ENCODE results near the gene BMPER. TPM values are rescaled to one million over a fixed set of nuclear protein-coding genes. Genes with fewer than 3 reads are reported as not detected.

Gene BMPER
- polyA plus RNA-seq, 1 experiment = 8.8 TPM

- CTCF ChIA-PET = interaction anchor here (1.7 kb wide), 1 partner anchor 22 kb away, joined by 6 read pairs; no protein-coding TSS in a partner anchor
These were observed 5.4 kb downstream of the BMPER start for GRCh38 chr7:33910756-33911155.

GRCh38 chr7:33916357-33917081, 11.2 kb downstream of the BMPER start:
- Histone ChIP-seq H3K4me3 (ENCODE audit: low read depth, low read length) (no peak overlapping the region), H3K27me3 (ENCODE audit: control insufficient read depth, insufficient read depth, low read length) (no peaks in the 10 kb centered on the region), H3K36me3 (ENCODE audit: control insufficient read depth, insufficient read depth, low read length) (no peaks in the 10 kb centered on the region; the same call in 1 of the 2 replicates)
- TF ChIP-seq CTCF (IDR thresholded peaks at IDR 0.05; ENCODE audit: insufficient read depth, low read depth, low read length) = no peak
- DNase-seq (ENCODE audit: low read depth) = no peak
- POLR2A ChIA-PET = no interaction called here
- CTCF ChIA-PET = interaction anchor here (0.6 to 1.9 kb wide), 7 partner anchors 9 to 153 kb away, joined by 3 to 6 read pairs (median 4); no protein-coding TSS in a partner anchor

More at GRCh38 chr7:33910756-33911155, 5.4 kb downstream of the BMPER start:
- no peak for DNase-seq (ENCODE audit: low read depth)
- Histone ChIP-seq H3K27me3 (ENCODE audit: control insufficient read depth, insufficient read depth, low read length) (no peaks in the 10 kb centered on the region), H3K36me3 (ENCODE audit: control insufficient read depth, insufficient read depth, low read length) (no peaks in the 10 kb centered on the region), H3K4me3 (ENCODE audit: low read depth, low read length) (no peak overlapping the region)
- no peak for TF ChIP-seq CTCF (IDR thresholded peaks at IDR 0.05; ENCODE audit: insufficient read depth, low read depth, low read length)
- POLR2A ChIA-PET = no interaction called here

GRCh38 chr7:33917661-33918060, 12.3 kb downstream of the BMPER start:
- TF ChIP-seq CTCF (IDR thresholded peaks at IDR 0.05; ENCODE audit: insufficient read depth, low read depth, low read length) = no peak
- H3K4me3 ChIP-seq (ENCODE audit: low read depth, low read length) = no peak overlapping the region
- H3K36me3 ChIP-seq (ENCODE audit: control insufficient read depth, insufficient read depth, low read length) = no peaks in the 10 kb centered on the region; the same call in 1 of the 2 replicates
- no peaks in the 10 kb centered on the region for H3K27me3 ChIP-seq (ENCODE audit: control insufficient read depth, insufficient read depth, low read length)
- ChIA-PET CTCF (interaction anchor here (1.9 kb wide), 1 partner anchor 9 kb away, joined by 5 read pairs; no protein-coding TSS in a partner anchor), POLR2A (no interaction called here)
- no peak for DNase-seq (ENCODE audit: low read depth)

- no peak for TF ChIP-seq CTCF (IDR thresholded peaks at IDR 0.05; ENCODE audit: insufficient read depth, low read depth, low read length)
- CTCF ChIA-PET = no interaction called here
- DNase-seq (ENCODE audit: low read depth) = no peak
- Histone ChIP-seq H3K27me3 (ENCODE audit: control insufficient read depth, insufficient read depth, low read length) (no peaks in the 10 kb centered on the region), H3K4me3 (ENCODE audit: low read depth, low read length) (no peak overlapping the region), H3K36me3 (ENCODE audit: control insufficient read depth, insufficient read depth, low read length) (no peaks in the 10 kb centered on the region; the same call in 1 of the 2 replicates)
- POLR2A ChIA-PET = no interaction called here
These were observed 13.3 kb downstream of the BMPER start for GRCh38 chr7:33918438-33919143.

- DNase-seq (ENCODE audit: low read depth) = no peak
These were observed 14.1 kb downstream of the BMPER start for GRCh38 chr7:33919449-33919848.

More at GRCh38 chr7:33919449-33919848, 14.1 kb downstream of the BMPER start:
- Histone ChIP-seq H3K4me3 (ENCODE audit: low read depth, low read length) (no peak overlapping the region), H3K27me3 (ENCODE audit: control insufficient read depth, insufficient read depth, low read length) (no peaks in the 10 kb centered on the region), H3K36me3 (ENCODE audit: control insufficient read depth, insufficient read depth, low read length) (no peaks in the 10 kb centered on the region; the same call in 1 of the 2 replicates)
- no peak for TF ChIP-seq CTCF (IDR thresholded peaks at IDR 0.05; ENCODE audit: insufficient read depth, low read depth, low read length)
- ChIA-PET POLR2A (no interaction called here), CTCF (no interaction called here)
